NCI-H1694 treated with DMSO at 0.1 percent for 48 hours (cell line): Measurements from ENCODE around the gene CP.

ENCODE experiments used
- DNase-seq: peaks from one replicate; lab custom pipeline; 2025; lab: John Stamatoyannopoulos, UW

CP gene

GRCh38 chr3:149186219-149186618, 35.4 kb downstream of the CP start:
- DNase-seq = no peak

GRCh38 chr3:149181182-149181581, 40.4 kb downstream of the CP start:
- DNase-seq = no peak

- no peak for DNase-seq
Observed at GRCh38 chr3:149180057-149180573, 41.5 kb downstream of the CP start.

- no peak for DNase-seq
Observed at GRCh38 chr3:149179220-149179619, 42.4 kb downstream of the CP start.

GRCh38 chr3:149177122-149177521, 44.5 kb downstream of the CP start:
- no peak for DNase-seq

- no peak for DNase-seq
Observed at GRCh38 chr3:149174901-149175300, 46.7 kb downstream of the CP start.

- no peak for DNase-seq
Observed at GRCh38 chr3:149170672-149171071, 51.0 kb downstream of the CP start.

GRCh38 chr3:149167898-149168297, 53.7 kb downstream of the CP start:
- DNase-seq = no peak

GRCh38 chr3:149163066-149163465, 58.6 kb downstream of the CP start:
- no peak for DNase-seq

GRCh38 chr3:149162007-149162406, 59.6 kb downstream of the CP start:
- no peak for DNase-seq

- DNase-seq = no peak
Observed at GRCh38 chr3:149160754-149161300, 60.8 kb downstream of the CP start.

GRCh38 chr3:149153402-149153801, 68.2 kb downstream of the CP start:
- DNase-seq = no peak

- no peak for DNase-seq
Observed at GRCh38 chr3:149152420-149152819, 69.2 kb downstream of the CP start.

GRCh38 chr3:149151843-149152242, 69.8 kb downstream of the CP start:
- no peak for DNase-seq

- no peak for DNase-seq
Observed at GRCh38 chr3:149150436-149150835, 71.2 kb downstream of the CP start.

- DNase-seq = no peak
Observed at GRCh38 chr3:149145974-149146373, 75.7 kb downstream of the CP start.

GRCh38 chr3:149145356-149145755, 76.3 kb downstream of the CP start:
- DNase-seq = no peak

- DNase-seq = no peak
Observed at GRCh38 chr3:149142682-149143081, 78.9 kb downstream of the CP start.

- no peak for DNase-seq
Observed at GRCh38 chr3:149134575-149134974, 87.1 kb downstream of the CP start.

GRCh38 chr3:149131589-149131988, 90.0 kb downstream of the CP start:
- no peak for DNase-seq

GRCh38 chr3:149129326-149130205, 92.1 kb downstream of the CP start, which contains the start of gene HPS3:
HPS3 (plus strand) TSS chr3:149129638; CDS start chr3:149129724, 86 bp downstream.
- peak; percentile 27 for DNase-seq

- DNase-seq = no peak
Observed at GRCh38 chr3:149128821-149129220, 92.8 kb downstream of the CP start.
